C4-2B (cell line): ENCODE measurements around the gene RGS5.

Source experiments
- H3K27ac ChIP-seq: fragments of 450-650 bp; 2 replicates; pipeline ENCODE4 v1.5.1; 2017
- ZFX ChIP-seq: fragments of 450-650 bp; IDR thresholded peaks from 2 replicates; pipeline ENCODE4 v1.6.1; 2017
- TF ChIP-seq, protein P1 (sequence below): fragments of 450-650 bp; conservative IDR thresholded peaks from 2 replicates; pipeline ENCODE4 v1.5.1; 2017; ENCODE audit warnings: mild to moderate bottlenecking

The RGS5 gene

DNA sequence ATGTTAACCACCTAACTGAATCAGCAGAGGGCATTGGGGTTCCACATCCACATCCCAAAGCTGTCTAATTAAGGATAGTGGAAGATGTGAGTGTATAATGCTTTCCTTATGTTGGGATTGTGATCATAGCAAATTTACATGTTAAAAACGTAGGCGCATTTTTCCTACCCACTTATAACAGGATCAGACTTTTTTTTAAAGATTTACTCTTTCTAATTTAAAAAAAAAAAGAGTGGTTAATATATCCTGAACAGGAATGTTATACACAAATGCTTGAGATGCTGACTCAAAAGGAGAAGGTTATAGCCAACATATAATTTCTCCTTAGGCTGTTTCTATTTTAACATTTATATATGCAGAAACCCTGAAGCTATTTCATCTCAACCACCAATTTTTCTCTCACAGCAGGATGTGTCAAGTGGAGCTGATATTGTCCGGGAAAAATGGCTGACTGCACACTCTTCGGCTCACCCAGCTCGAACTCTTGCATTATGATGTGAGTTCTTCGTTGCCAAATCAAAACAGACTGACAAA lies 40.3 kb downstream of the RGS5 start:
- H3K27ac ChIP-seq, result no peak overlapping the region
- TF ChIP-seq, protein P1, sequence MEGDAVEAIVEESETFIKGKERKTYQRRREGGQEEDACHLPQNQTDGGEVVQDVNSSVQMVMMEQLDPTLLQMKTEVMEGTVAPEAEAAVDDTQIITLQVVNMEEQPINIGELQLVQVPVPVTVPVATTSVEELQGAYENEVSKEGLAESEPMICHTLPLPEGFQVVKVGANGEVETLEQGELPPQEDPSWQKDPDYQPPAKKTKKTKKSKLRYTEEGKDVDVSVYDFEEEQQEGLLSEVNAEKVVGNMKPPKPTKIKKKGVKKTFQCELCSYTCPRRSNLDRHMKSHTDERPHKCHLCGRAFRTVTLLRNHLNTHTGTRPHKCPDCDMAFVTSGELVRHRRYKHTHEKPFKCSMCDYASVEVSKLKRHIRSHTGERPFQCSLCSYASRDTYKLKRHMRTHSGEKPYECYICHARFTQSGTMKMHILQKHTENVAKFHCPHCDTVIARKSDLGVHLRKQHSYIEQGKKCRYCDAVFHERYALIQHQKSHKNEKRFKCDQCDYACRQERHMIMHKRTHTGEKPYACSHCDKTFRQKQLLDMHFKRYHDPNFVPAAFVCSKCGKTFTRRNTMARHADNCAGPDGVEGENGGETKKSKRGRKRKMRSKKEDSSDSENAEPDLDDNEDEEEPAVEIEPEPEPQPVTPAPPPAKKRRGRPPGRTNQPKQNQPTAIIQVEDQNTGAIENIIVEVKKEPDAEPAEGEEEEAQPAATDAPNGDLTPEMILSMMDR, result no peak
- no peak for TF ChIP-seq ZFX

DNA sequence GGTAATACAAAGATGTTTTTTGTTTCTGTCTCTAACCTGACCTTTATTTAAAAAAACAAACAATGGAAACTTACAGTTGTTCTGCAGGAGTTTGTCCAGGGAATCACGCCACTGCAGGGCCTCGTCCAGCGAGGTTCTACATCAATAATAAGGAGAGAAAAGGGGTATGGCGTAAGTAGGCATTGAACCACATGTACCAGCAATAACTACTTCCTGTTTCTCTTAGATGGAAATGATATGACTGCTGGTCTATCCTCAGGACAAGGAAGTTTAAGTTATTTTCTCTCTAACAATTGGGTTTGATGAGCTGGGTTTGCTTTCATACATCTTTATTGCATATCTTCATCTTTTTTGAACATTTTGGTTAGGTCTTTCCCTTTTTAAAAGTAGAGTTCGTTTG lies 40.9 kb downstream of the RGS5 start:
- H3K27ac ChIP-seq, result no peak overlapping the region
- TF ChIP-seq, protein P1, result no peak
- TF ChIP-seq ZFX, result no peak

DNA sequence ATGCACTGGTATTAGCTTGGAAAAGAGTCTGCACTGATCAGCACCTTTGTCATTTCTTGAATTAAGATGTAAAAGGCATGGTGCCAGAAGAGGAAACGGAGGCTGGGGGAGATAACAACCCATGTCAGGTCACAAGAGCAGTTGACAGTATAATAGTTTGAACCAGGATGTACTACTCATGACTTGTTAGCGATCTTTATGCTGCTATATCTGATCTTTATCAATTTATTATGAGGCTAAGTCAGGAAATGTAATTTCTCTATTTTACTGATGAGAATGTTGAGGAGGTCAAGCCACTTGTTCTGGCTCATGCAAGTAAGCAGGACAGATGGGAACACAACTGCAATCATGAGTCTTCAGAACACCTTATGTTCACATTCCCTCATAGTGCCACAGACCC lies 41.4 kb downstream of the RGS5 start:
- no peak overlapping the region for H3K27ac ChIP-seq
- TF ChIP-seq ZFX, result no peak
- TF ChIP-seq, protein P1, result no peak

DNA sequence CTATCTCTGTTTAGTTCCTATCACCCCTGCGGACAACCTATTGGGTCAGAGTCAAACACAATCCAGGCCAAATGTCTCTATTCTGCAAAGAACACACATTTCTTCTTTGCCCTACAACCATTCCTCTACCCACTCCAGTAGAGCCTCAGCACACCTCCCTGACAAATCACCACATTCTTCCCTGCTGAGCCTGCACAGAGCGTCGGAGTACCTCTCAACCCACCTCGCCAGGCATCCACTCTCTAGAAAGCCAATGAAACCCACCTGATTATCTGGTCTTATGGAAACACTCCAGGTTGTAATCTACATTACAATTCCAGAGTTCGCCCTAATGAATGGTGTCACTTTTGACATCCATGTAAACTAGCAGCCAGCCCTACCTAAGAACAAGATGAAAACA lies 47.1 kb downstream of the RGS5 start:
- no peak for TF ChIP-seq ZFX
- TF ChIP-seq, protein P1, result no peak
- H3K27ac ChIP-seq, result no peak overlapping the region

DNA sequence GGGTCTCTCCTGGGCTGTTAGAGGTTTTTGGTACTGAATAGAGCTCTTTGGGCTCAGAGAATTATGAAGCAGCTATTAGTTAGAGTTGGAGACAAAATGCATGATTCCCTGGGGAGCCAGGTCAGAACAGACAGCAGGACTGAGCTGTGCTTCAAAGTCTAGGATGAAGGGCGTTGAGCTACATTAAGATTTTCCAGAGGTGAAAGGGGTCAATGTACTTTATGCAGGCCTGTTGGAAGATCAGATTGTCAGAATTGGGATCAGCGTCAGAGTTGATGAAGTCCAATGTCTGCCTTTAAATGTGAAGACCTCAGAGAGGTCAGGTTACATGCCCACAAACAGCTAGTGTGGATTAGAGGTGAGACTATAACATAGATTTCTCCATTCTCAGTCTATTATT lies 53.8 kb downstream of the RGS5 start:
- H3K27ac ChIP-seq, result no peak overlapping the region
- TF ChIP-seq, protein P1, result no peak
- no peak for TF ChIP-seq ZFX

DNA sequence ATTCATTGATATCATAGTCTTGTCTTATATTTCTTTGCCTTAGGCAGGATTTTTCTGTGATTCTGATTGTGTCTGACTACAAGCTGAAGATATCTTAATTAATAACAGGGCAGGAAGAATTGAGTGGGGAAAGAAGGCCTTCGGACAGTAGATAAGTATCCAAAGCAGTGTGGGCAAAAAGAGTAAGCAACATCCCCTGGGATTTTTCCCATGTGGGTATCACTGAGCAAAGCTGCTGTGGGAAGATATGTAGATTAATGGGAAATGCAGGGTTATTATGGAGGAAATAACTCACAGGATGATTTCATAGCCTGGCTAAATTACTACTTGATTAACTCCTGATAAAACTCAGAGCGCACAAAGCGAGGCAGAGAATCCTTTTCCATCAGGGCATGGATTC lies 55.7 kb downstream of the RGS5 start:
- H3K27ac ChIP-seq, result no peak overlapping the region
- no peak for TF ChIP-seq ZFX
- TF ChIP-seq, protein P1, result no peak

DNA sequence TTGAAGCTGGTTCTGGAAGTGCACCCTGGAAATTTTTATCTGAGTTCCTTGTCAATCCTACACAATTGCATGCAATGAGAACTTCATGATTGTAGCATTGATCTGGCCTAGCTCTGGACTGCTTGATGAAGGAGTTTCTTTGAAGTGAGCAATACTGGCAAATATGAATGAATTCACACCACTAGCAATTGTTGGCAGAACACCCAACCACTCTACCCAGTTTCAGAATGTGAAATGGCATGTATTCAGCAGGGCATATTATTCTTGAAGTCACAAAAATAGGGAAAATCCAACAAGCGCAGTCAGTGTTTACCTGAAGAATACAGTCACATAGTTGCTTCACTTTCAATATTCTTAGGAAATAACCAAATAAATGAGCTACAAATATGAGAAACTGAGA lies 57.3 kb downstream of the RGS5 start:
- no peak for TF ChIP-seq ZFX
- TF ChIP-seq, protein P1, result no peak
- H3K27ac ChIP-seq, result no peak overlapping the region
